K562 (cell line): ENCODE data around the gene PTOV1. TPM values are rescaled to one million over a fixed set of nuclear protein-coding genes. Genes with fewer than 3 reads are reported as not detected.

Source experiments
- ATAC-seq: fragments of 200-7000 bp; cut with Tn5 transposase; 3 replicates; pipeline ENCODE4 v1.9.1; 2020; ENCODE audit warnings: moderate library complexity
- BruUV-seq: library from RNA; stranded (reverse); fragments of 400-500 nt; replicated peaks from 2 replicates; lab custom pipeline; 2021; lab: Mats Ljungman, UMichigan
- CTCF ChIA-PET: fragments of 300-600 bp; formaldehyde crosslinking; extraction: SDS; loops from one replicate; lab custom pipeline; 2021; ENCODE audit warnings: low intra/inter-chr PET ratio; lab: Yijun Ruan, JAX
- POLR2A ChIA-PET: fragments of 300-600, 350-650 bp; sonication (Branson Sonifier 250); formaldehyde crosslinking; extraction: SDS; loops from one replicate; lab custom pipeline; 2021; ENCODE audit warnings: antibody characterized with exemption, inconsistent platforms; lab: Yijun Ruan, JAX
- DNase-seq, 4 experiments: peaks; one replicate each; pipeline versions ENCODE4 v3.0.0 to v3.0.0-alpha.2; 2011 to 2018; ENCODE audit warnings: low spot score in 3 of 4, mixed read lengths in 3 of 4; ENCODE audit errors: extremely low read depth in 1 of 4
- FAIRE-seq: peaks from 2 replicates; lab custom pipeline; 2011; peaks lifted over from hg19 to GRCh38; lab: Jason Lieb, UNC
- H2AFZ ChIP-seq: 2 replicates; pipeline ENCODE4 v1.6.0; 2011; ENCODE audit warnings: low read depth, low read length, control low read depth, inconsistent platforms
- H3K27ac ChIP-seq: fragments of 200-600 bp; 3 replicates; pipeline ENCODE4 v1.8.0; 2011; ENCODE audit warnings: low read depth, mild to moderate bottlenecking, control low read depth, inconsistent platforms, low read length, moderate library complexity, mixed read lengths; ENCODE audit errors: extremely low read depth
- H3K27me3 ChIP-seq, 2 experiments: fragments of 300-600 bp in 1 of 2; 2 replicates in 1 of 2; 3 replicates in 1 of 2; pipeline versions ENCODE4 v1.6.0 to v1.8.0; 2011; ENCODE audit warnings: inconsistent platforms in 2 of 2, low read length in 2 of 2, mild to moderate bottlenecking in 1 of 2, mixed read lengths in 1 of 2, moderate library complexity in 1 of 2; ENCODE audit not compliant: control insufficient read depth in 2 of 2, insufficient read depth in 2 of 2
- H3K36me3 ChIP-seq: fragments of 300-600 bp; 3 replicates; pipeline ENCODE4 v1.8.0; 2011; ENCODE audit warnings: mild to moderate bottlenecking, low read length, inconsistent platforms; ENCODE audit not compliant: control insufficient read depth, insufficient read depth
- H3K4me1 ChIP-seq, 2 experiments: fragments of 200-600 bp in 1 of 2; replicated peaks in 1 of 2; 2 replicates in 1 of 2; 3 replicates in 1 of 2; pipeline versions ENCODE4 v1.5.1 to v1.8.0; 2011; ENCODE audit warnings: inconsistent platforms in 2 of 2, low read length in 2 of 2, mild to moderate bottlenecking in 1 of 2, mixed read lengths in 1 of 2, moderate library complexity in 1 of 2; ENCODE audit not compliant: control insufficient read depth in 2 of 2, insufficient read depth in 2 of 2
- H3K4me2 ChIP-seq: 2 replicates; pipeline ENCODE4 v1.6.1; 2011; ENCODE audit warnings: low read length, control low read depth, inconsistent platforms, mixed read lengths; ENCODE audit not compliant: insufficient read depth
- H3K4me3 ChIP-seq: fragments of 200-600 bp; sonication (generic), shearing (Covaris generic); 2 replicates; pipeline ENCODE4 v1.5.1; 2016; ENCODE audit warnings: control low read depth, inconsistent platforms
- H3K79me2 ChIP-seq: fragments of 200-600 bp; 3 replicates; pipeline ENCODE4 v1.8.0; 2011; ENCODE audit warnings: low read length, inconsistent platforms; ENCODE audit not compliant: control insufficient read depth, insufficient read depth
- H3K9ac ChIP-seq, 2 experiments: 2 replicates each; pipeline versions ENCODE4 v1.6.0 to v1.6.1; 2011; ENCODE audit warnings: low read depth in 2 of 2, low read length in 2 of 2, control low read depth in 1 of 2, inconsistent platforms in 1 of 2, mild to moderate bottlenecking in 1 of 2, mixed read lengths in 1 of 2; ENCODE audit not compliant: insufficient read depth in 1 of 2
- H3K9me1 ChIP-seq: one replicate; pipeline ENCODE4 v1.6.0; 2011; ENCODE audit warnings: inconsistent platforms, mild to moderate bottlenecking, low read length, moderate library complexity; ENCODE audit not compliant: control insufficient read depth, insufficient read depth
- H3K9me3 ChIP-seq: replicated peaks from 2 replicates; pipeline ENCODE4 v1.5.1; 2011; ENCODE audit warnings: low read depth, low read length, inconsistent platforms; ENCODE audit not compliant: control insufficient read depth, insufficient read depth
- H4K20me1 ChIP-seq: replicated peaks from 2 replicates; pipeline ENCODE4 v1.6.1; 2011; ENCODE audit warnings: low read length, inconsistent platforms, mixed read lengths; ENCODE audit not compliant: control insufficient read depth, insufficient read depth
- ATF7 ChIP-seq: fragments of 450-650 bp; IDR thresholded peaks from 2 replicates; pipeline ENCODE4 v1.7.1; 2014; ENCODE audit warnings: mild to moderate bottlenecking, moderate library complexity
- CHD1 ChIP-seq: fragments of 200-600 bp; sonication (generic); IDR thresholded peaks from one replicate; pipeline ENCODE4 v1.6.1; 2012; ENCODE audit warnings: mild to moderate bottlenecking, moderate library complexity, low read length, inconsistent platforms
- FIP1L1 ChIP-seq: fragments of 200-400 bp; formaldehyde crosslinking; IDR thresholded peaks from 2 replicates; pipeline ENCODE4 v1.6.1; 2018; ENCODE audit warnings: mild to moderate bottlenecking, low read depth, low read length; ENCODE audit not compliant: poor library complexity, severe bottlenecking
- GATAD2B ChIP-seq: fragments of 450-650 bp; IDR thresholded peaks from 2 replicates; pipeline ENCODE4 v1.6.1; 2017; ENCODE audit warnings: mild to moderate bottlenecking, borderline replicate concordance
- HMGN3 ChIP-seq: IDR thresholded peaks from 2 replicates; pipeline ENCODE4 v1.6.1; 2011; ENCODE audit warnings: borderline replicate concordance, low read depth, mild to moderate bottlenecking, mixed read lengths, low read length; ENCODE audit not compliant: insufficient read length; ENCODE audit errors: extremely low read depth
- HNRNPK ChIP-seq: fragments of 200-400 bp; formaldehyde crosslinking; IDR thresholded peaks from one replicate; pipeline ENCODE4 v1.6.1; 2018; ENCODE audit warnings: mild to moderate bottlenecking, low read depth, low read length; ENCODE audit not compliant: poor library complexity, severe bottlenecking
- KLF1 ChIP-seq: fragments of 450-650 bp; IDR thresholded peaks from 2 replicates; pipeline ENCODE4 v1.6.1; 2016; ENCODE audit warnings: missing genetic modification characterization, missing compliant biosample characterization
- MAX ChIP-seq: sonication (generic); formaldehyde crosslinking; IDR thresholded peaks from 2 replicates; pipeline ENCODE4 v1.9.0; 2022; ENCODE audit warnings: mild to moderate bottlenecking, missing genetic modification reagents
- MCM5 ChIP-seq: fragments of 450-650 bp; IDR thresholded peaks from 2 replicates; pipeline ENCODE4 v1.6.1; 2016; ENCODE audit warnings: low read depth
- NEUROD1 ChIP-seq: fragments of 150-350 bp; IDR thresholded peaks from 2 replicates; pipeline ENCODE4 v1.6.1; 2014; ENCODE audit warnings: borderline replicate concordance, low read length, low read depth; ENCODE audit not compliant: partially characterized antibody
- PTTG1 ChIP-seq: fragments of 450-650 bp; IDR thresholded peaks from 2 replicates; pipeline ENCODE4 v1.6.1; 2016; ENCODE audit warnings: low read depth, mild to moderate bottlenecking, missing genetic modification characterization, missing compliant biosample characterization
- TEAD4 ChIP-seq, 2 experiments: sonication (generic) in 1 of 2; formaldehyde crosslinking in 1 of 2; IDR thresholded peaks; 2 replicates each; pipeline versions ENCODE4 v1.6.1 to v1.8.0; 2012 to 2022; ENCODE audit warnings: borderline replicate concordance in 1 of 2, inconsistent platforms in 1 of 2, low read length in 1 of 2, mild to moderate bottlenecking in 1 of 2, missing genetic modification reagents in 1 of 2
- ZBTB33 ChIP-seq: sonication (generic); formaldehyde crosslinking; IDR thresholded peaks from 2 replicates; pipeline ENCODE4 v1.8.1; 2023; ENCODE audit warnings: mild to moderate bottlenecking, missing genetic modification reagents
- WGBS: fragments of 100-300 bp; shearing (Covaris generic); methylation state at CpG from one replicate; pipeline ENCODE4 v1.1.6; 2016; ENCODE audit warnings: low coverage, mixed read lengths; ENCODE audit not compliant: insufficient coverage; ENCODE audit errors: missing lambda C conversion rate; 5-methylcytosine and 5-hydroxymethylcytosine counted together
- in situ Hi-C: fragments of 300-500 bp; cut with MboI; formaldehyde crosslinking; loops from 4 replicates; pipeline ENCODE4 v1.15.0; 2018; ENCODE audit warnings: inconsistent platforms, mixed read lengths
- intact Hi-C: fragments of 100-400 bp; cut with micrococcal nuclease; formaldehyde crosslinking; loops from 2 replicates; pipeline ENCODE4 v1.14.2; 2022
- polyA plus RNA-seq, 8 experiments: library from polyadenylated mRNA; depleted of rRNA in 4 of 8; stranded (reverse) in 5 of 8; unstranded in 3 of 8; fragments of >200 nt; fragmentation: Nextera tagmentation in 2 of 8; fragmentation: Illumina TruSeq in 1 of 8; extraction: Ambion mirVana in 2 of 8; extraction: Trizol in 1 of 8; gene quantifications; 2 replicates each; pipeline versions ENCODE4 v1.2.1 to v1.2.3, GENCODE V29; 2011 to 2014; ENCODE audit warnings: inconsistent platforms in 1 of 8, missing spikeins in 1 of 8
- total RNA-seq, 7 experiments: library from RNA; depleted of rRNA in 6 of 7; stranded (reverse); fragments of >200 nt in 6 of 7; fragmentation: Illumina TruSeq in 2 of 7; extraction: Trizol in 2 of 7; gene quantifications; 2 replicates each; pipeline versions ENCODE4 v1.2.1 to v1.2.3, GENCODE V29; 2011 to 2021; ENCODE audit warnings: low replicate concordance in 1 of 7
- TF ChIP-seq, protein P1 (sequence below): fragments of 250-450 bp; sonication (Bioruptor Pico); IDR thresholded peaks from 2 replicates; pipeline ENCODE4 v1.5.0; 2020; ENCODE audit warnings: mild to moderate bottlenecking, borderline replicate concordance

PTOV1 gene
- total and polyA plus RNA-seq, 9 of the 15 experiments (the other 6 are each of a cell fraction or from before 2014, with no cell fraction given): 4.9 to 169 (median 43.5) TPM

- no peak for TF ChIP-seq ZBTB33 (CRISPR knock-in tag)
- no peak for TF ChIP-seq KLF1 (tag)
- 0 out of 2 replicates have a peak, but pooled peaks have one; percentile 15 for TF ChIP-seq MAX (CRISPR knock-in tag)
Measured at GRCh38 chr19:49864890-49865289, 13.9 kb downstream of the PTOV1 start (continued).

- H3K4me2 ChIP-seq: peak within 1 kb of the TSS; percentile 98
- no peaks in the 10 kb centered on the region for H3K27me3 ChIP-seq
- in situ Hi-C loops: no loop called here
- H3K79me2 ChIP-seq: peaks cover 47% of the 10 kb centered on the region
- FAIRE-seq (peak; percentile 85), DNase-seq (peak; percentile 87 to 94 (median 91)), ATAC-seq (peak; percentile 57)
- H3K36me3 ChIP-seq: peaks cover 52% of the 10 kb centered on the region
- peak within 1 kb of the TSS; percentile 89 to 90 for H3K9ac ChIP-seq
- POLR2A ChIA-PET: interaction anchor here (0.6 to 1.6 kb wide), 7 partner anchors 8 to 62 kb away, joined by 3 to 7 read pairs (median 3); partner anchors contain the start of genes AKT1S1, ATF5 and PTOV1
- WGBS: under 1% methylated on average over 52 of the region's 65 CpGs
- H3K27ac ChIP-seq: peak within 1 kb of the TSS; percentile 93
- H3K9me1 ChIP-seq: peaks cover 8% of the 10 kb centered on the region
- peak within 1 kb of the TSS; percentile 98 for H3K4me3 ChIP-seq
- intact Hi-C loops: loop anchor here (5.0 kb wide), 3 partner anchors 60 to 190 kb away; partner anchors contain the start of genes AP2A1, ATF5, NUP62 and PRMT1
- peaks cover 19% of the 10 kb centered on the region; the same call in 1 of the 2 replicates for H4K20me1 ChIP-seq
- CTCF ChIA-PET: no interaction called here
- H2AFZ ChIP-seq: peak within 1 kb of the TSS; percentile 100
- no peaks in the 10 kb centered on the region for H3K9me3 ChIP-seq
- peaks cover 43 to 84% of the 10 kb centered on the region in 2 experiments for H3K4me1 ChIP-seq
- BruUV-seq: no TSS peak
- TF ChIP-seq GATAD2B: no peak
- TF ChIP-seq FIP1L1: no peak
- TF ChIP-seq CHD1: no peak
- no peak for TF ChIP-seq PTTG1
- TF ChIP-seq NEUROD1: peak; percentile 31
- TF ChIP-seq, protein P1, sequence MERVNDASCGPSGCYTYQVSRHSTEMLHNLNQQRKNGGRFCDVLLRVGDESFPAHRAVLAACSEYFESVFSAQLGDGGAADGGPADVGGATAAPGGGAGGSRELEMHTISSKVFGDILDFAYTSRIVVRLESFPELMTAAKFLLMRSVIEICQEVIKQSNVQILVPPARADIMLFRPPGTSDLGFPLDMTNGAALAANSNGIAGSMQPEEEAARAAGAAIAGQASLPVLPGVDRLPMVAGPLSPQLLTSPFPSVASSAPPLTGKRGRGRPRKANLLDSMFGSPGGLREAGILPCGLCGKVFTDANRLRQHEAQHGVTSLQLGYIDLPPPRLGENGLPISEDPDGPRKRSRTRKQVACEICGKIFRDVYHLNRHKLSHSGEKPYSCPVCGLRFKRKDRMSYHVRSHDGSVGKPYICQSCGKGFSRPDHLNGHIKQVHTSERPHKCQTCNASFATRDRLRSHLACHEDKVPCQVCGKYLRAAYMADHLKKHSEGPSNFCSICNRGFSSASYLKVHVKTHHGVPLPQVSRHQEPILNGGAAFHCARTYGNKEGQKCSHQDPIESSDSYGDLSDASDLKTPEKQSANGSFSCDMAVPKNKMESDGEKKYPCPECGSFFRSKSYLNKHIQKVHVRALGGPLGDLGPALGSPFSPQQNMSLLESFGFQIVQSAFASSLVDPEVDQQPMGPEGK: no peak
- no peak for TF ChIP-seq MCM5
- peak; percentile 88 for TF ChIP-seq ATF7
- TF ChIP-seq TEAD4 (IDR thresholded peaks at IDR 0.05; ENCODE audit: low read length): no peak
- no peak for TF ChIP-seq TEAD4 (CRISPR knock-in tag; IDR thresholded peaks at IDR 0.05; ENCODE audit: borderline replicate concordance)
- TF ChIP-seq HMGN3: peak; percentile 84
- no peak for TF ChIP-seq HNRNPK
Measured at GRCh38 chr19:49866933-49867782, 16.2 kb downstream of the PTOV1 start, which contains the start of gene PNKP. PNKP (minus strand) TSS chr19:49867576; CDS start chr19:49867204, 372 bp downstream.
